ENCODE measurements around the gene ASB16.

GRCh38 chr17:44171931-44172455, 1.5 kb downstream of the ASB16 start:
- TF ChIP-seq CTCF (conservative IDR thresholded peaks at IDR 0.05 in 1 of 2, IDR thresholded peaks at IDR 0.05 in 1 of 2; ENCODE audit: low read depth in 1 of 2, low read length in 2 of 2): no peak
- TF ChIP-seq EZH2 (IDR thresholded peaks at IDR 0.05; ENCODE audit: low read length, missing control alignments): no peak
